Osteoblast (primary cell): ENCODE results near the gene CHAF1A. TPM values are rescaled to one million over a fixed set of nuclear protein-coding genes. Genes with fewer than 3 reads are reported as not detected.

Experiments used
- DNase-seq: peaks from one replicate; pipeline ENCODE4 v3.0.0; 2011; ENCODE audit warnings: low spot score, mixed read lengths; ENCODE audit not compliant: insufficient read length; ENCODE audit errors: missing footprints
- H2AFZ ChIP-seq: 2 replicates; pipeline ENCODE4 v1.6.0; 2011; ENCODE audit warnings: mild to moderate bottlenecking, low read length
- H3K27ac ChIP-seq: 2 replicates; pipeline ENCODE4 v1.5.1; 2011; ENCODE audit warnings: mild to moderate bottlenecking, low read depth, low read length, moderate library complexity
- H3K27me3 ChIP-seq: 2 replicates; pipeline ENCODE4 v1.6.0; 2012; ENCODE audit warnings: mild to moderate bottlenecking, control low read depth, inconsistent platforms, low read length, moderate library complexity; ENCODE audit not compliant: insufficient read depth
- H3K36me3 ChIP-seq: 2 replicates; pipeline ENCODE4 v1.5.1; 2011; ENCODE audit warnings: mild to moderate bottlenecking, low read length, control low read depth, moderate library complexity; ENCODE audit not compliant: insufficient read depth
- H3K4me1 ChIP-seq: 2 replicates; pipeline ENCODE4 v1.5.1; 2011; ENCODE audit warnings: mild to moderate bottlenecking, low read length, control low read depth, moderate library complexity; ENCODE audit not compliant: insufficient read depth
- H3K4me2 ChIP-seq: 2 replicates; pipeline ENCODE4 v1.6.0; 2011; ENCODE audit warnings: mild to moderate bottlenecking, low read length; ENCODE audit not compliant: insufficient read depth
- H3K4me3 ChIP-seq: fragments of 200-600 bp; sonication (generic); 3 replicates; pipeline ENCODE4 v1.5.1; 2012; ENCODE audit warnings: mild to moderate bottlenecking, low read length, inconsistent platforms; ENCODE audit not compliant: insufficient read depth
- H3K79me2 ChIP-seq: 2 replicates; pipeline ENCODE4 v1.6.0; 2012; ENCODE audit warnings: mild to moderate bottlenecking, low read length, control low read depth, inconsistent platforms; ENCODE audit not compliant: insufficient read depth
- H3K9me3 ChIP-seq: 2 replicates; pipeline ENCODE4 v1.5.1; 2011; ENCODE audit warnings: low read depth, low read length, control low read depth
- H4K20me1 ChIP-seq: 2 replicates; pipeline ENCODE4 v1.6.0; 2012; ENCODE audit warnings: mild to moderate bottlenecking, low read length, control low read depth; ENCODE audit not compliant: insufficient read depth
- total RNA-seq: library from RNA; depleted of rRNA; stranded (reverse); fragments of >200 nt; gene quantifications from 2 replicates; pipeline ENCODE4 v1.2.3, GENCODE V29; 2012
- TF ChIP-seq, protein P1 (sequence below): IDR thresholded peaks from 2 replicates; pipeline ENCODE4 v1.5.1; 2011; ENCODE audit warnings: mild to moderate bottlenecking, low read depth, low read length, moderate library complexity; ENCODE audit errors: extremely low read depth

The CHAF1A gene
- total RNA-seq, 1 donor = 3.6 TPM

DNA sequence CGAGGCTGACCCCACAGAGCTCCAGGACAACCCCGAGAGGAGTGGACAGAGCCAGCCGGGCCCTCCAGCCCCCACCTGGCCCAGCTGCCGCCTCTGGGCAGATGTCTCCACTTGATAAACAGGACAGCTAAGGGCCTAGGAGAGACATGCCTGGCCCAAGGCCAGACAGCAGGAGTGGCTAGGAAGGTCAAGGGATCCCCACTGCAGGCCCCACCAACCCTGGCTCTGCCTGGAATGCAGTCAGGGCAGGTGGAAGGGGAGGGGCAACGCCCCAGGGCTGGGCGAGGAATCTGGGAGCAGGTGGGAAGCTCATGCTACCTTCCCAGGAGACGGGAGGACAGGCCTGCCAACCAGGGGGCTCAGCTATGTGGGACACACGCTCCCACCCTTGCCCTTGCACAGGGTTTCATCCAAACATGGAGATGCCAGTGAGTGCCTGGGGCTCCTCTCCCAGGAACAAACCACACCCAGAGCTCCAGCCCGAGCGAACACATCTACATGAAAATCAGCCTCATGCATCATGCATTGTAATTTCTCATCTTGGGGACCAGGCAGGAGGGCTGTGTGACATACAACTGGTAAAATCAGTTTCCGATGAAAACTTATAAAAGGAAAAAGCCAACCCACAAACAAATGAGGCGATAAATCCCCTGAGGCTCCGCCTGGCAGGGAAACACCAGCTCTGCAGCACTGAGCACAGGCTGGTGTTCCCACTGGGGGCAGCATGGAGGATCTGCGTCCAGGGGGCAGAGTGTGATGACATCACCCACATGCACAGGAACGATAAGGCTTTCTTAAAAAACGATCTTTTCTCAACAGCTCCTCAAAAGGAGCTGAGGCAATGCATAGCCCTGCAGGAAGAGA is 27.0 kb upstream of the CHAF1A start:
- no peak overlapping the region for H3K4me3 ChIP-seq
- H3K4me1 ChIP-seq = peaks cover 65% of the 10 kb centered on the region
- TF ChIP-seq, protein P1, sequence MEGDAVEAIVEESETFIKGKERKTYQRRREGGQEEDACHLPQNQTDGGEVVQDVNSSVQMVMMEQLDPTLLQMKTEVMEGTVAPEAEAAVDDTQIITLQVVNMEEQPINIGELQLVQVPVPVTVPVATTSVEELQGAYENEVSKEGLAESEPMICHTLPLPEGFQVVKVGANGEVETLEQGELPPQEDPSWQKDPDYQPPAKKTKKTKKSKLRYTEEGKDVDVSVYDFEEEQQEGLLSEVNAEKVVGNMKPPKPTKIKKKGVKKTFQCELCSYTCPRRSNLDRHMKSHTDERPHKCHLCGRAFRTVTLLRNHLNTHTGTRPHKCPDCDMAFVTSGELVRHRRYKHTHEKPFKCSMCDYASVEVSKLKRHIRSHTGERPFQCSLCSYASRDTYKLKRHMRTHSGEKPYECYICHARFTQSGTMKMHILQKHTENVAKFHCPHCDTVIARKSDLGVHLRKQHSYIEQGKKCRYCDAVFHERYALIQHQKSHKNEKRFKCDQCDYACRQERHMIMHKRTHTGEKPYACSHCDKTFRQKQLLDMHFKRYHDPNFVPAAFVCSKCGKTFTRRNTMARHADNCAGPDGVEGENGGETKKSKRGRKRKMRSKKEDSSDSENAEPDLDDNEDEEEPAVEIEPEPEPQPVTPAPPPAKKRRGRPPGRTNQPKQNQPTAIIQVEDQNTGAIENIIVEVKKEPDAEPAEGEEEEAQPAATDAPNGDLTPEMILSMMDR = peak; percentile 62
- peaks cover 84% of the 10 kb centered on the region for H4K20me1 ChIP-seq
- H3K4me2 ChIP-seq = peak overlapping the region; percentile 40
- peak; percentile 93 for DNase-seq
- H3K36me3 ChIP-seq = no peaks in the 10 kb centered on the region
- peak overlapping the region; percentile 90 for H3K27ac ChIP-seq
- H3K27me3 ChIP-seq = no peaks in the 10 kb centered on the region
- no peaks in the 10 kb centered on the region for H3K9me3 ChIP-seq
- H2AFZ ChIP-seq = no peak overlapping the region
- peaks cover 93% of the 10 kb centered on the region for H3K79me2 ChIP-seq

DNA sequence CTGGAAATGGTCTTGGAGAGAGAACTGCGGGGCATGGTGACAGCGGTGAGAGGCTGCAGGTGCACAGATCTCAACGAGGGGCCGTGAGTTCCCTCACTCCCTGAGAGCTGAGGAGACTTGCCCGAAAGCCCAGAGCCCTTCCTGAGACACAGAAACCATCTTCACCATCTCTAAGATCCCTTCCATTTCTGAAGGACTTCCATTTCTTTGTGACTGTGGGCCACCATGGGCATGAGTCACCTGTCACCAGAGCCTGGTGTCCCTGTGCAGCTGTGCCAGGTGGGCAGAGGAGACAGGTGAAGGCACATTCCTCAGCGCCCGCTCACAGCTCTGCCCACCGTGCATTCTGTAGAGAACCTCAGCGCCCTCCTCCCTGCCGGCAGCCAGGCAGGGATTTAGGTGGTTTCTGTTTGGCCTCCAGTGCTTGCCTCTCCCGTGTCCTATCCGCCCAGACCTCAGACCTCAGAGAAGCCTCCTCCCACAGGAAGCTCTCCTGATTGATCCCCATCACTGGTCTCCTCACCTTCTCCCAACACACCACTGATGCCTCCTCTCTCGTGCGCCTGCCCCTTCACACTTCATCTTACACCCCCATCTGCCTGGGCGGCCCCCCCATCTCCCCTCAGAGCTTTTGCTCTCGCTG is 26.3 kb upstream of the CHAF1A start:
- Histone ChIP-seq H4K20me1 (peaks cover 83% of the 10 kb centered on the region), H3K4me2 (peak overlapping the region; percentile 40), H3K27ac (peak overlapping the region; percentile 2)

GRCh38 chr19:4376671-4376990 is 25.8 kb upstream of the CHAF1A start:
- peaks cover 78% of the 10 kb centered on the region for H4K20me1 ChIP-seq
- no peak overlapping the region for H2AFZ ChIP-seq
- peaks cover 59% of the 10 kb centered on the region for H3K4me1 ChIP-seq
- DNase-seq = no peak
- no peaks in the 10 kb centered on the region for H3K36me3 ChIP-seq
- H3K79me2 ChIP-seq = peaks cover 93% of the 10 kb centered on the region
- no peaks in the 10 kb centered on the region for H3K27me3 ChIP-seq
- H3K9me3 ChIP-seq = no peaks in the 10 kb centered on the region
- no peak overlapping the region for H3K4me2 ChIP-seq
- TF ChIP-seq, protein P1 = no peak
- H3K27ac ChIP-seq = peak overlapping the region; percentile 2
- H3K4me3 ChIP-seq = no peak overlapping the region

More for the DNA sequence above, 26.3 kb upstream of the CHAF1A start:
- H2AFZ ChIP-seq = no peak overlapping the region
- peak; percentile 34 for DNase-seq
- H3K36me3 ChIP-seq = no peaks in the 10 kb centered on the region
- TF ChIP-seq, protein P1 = no peak
- no peaks in the 10 kb centered on the region for H3K9me3 ChIP-seq
- no peaks in the 10 kb centered on the region for H3K27me3 ChIP-seq
- peaks cover 93% of the 10 kb centered on the region for H3K79me2 ChIP-seq
- no peak overlapping the region for H3K4me3 ChIP-seq
- H3K4me1 ChIP-seq = peaks cover 64% of the 10 kb centered on the region

- Histone ChIP-seq H3K36me3 (no peaks in the 10 kb centered on the region), H3K9me3 (no peaks in the 10 kb centered on the region), H2AFZ (no peak overlapping the region), H3K79me2 (peaks cover 92% of the 10 kb centered on the region), H3K27me3 (no peaks in the 10 kb centered on the region), H3K4me2 (no peak overlapping the region), H3K27ac (no peak overlapping the region), H3K4me3 (no peak overlapping the region), H4K20me1 (peaks cover 75% of the 10 kb centered on the region), H3K4me1 (peaks cover 58% of the 10 kb centered on the region)
- DNase-seq = peak; percentile 84
- TF ChIP-seq, protein P1 = no peak
Observed at GRCh38 chr19:4376991-4377781, 25.3 kb upstream of the CHAF1A start.
